ENCODE measurements around the gene GNG13. TPM values are rescaled to one million over a fixed set of nuclear protein-coding genes. Genes with fewer than 3 reads are reported as not detected.

Gene GNG13
- total RNA-seq, 1 donor from 2014 or later = not detected

- H3K9ac ChIP-seq (ENCODE audit: low read length) = no peak overlapping the region
- no peaks in the 10 kb centered on the region for H3K4me1 ChIP-seq (ENCODE audit: insufficient read depth, low read length)
- H3K79me2 ChIP-seq (ENCODE audit: insufficient read depth, low read length) = no peaks in the 10 kb centered on the region
- no peak overlapping the region for H3K27ac ChIP-seq (ENCODE audit: low read depth, low read length)
- Mint-ChIP-seq H3K9me3 (ENCODE audit: unreplicated experiment) (peaks cover 22% of the 10 kb centered on the region), H3K27me3 (ENCODE audit: low read depth, unreplicated experiment) (peaks cover 26% of the 10 kb centered on the region), H3K27ac (ENCODE audit: unreplicated experiment) (no peak overlapping the region), H3K4me3 (ENCODE audit: unreplicated experiment) (no peak overlapping the region), H3K4me1 (ENCODE audit: low read depth, unreplicated experiment) (no peaks in the 10 kb centered on the region), H3K36me3 (ENCODE audit: low read depth, unreplicated experiment) (peaks cover 3% of the 10 kb centered on the region)
- no peak overlapping the region for H3K4me2 ChIP-seq (ENCODE audit: low read length)
- H3K36me3 ChIP-seq (ENCODE audit: insufficient read depth, low read length) = no peaks in the 10 kb centered on the region
- H3K9me3 ChIP-seq (ENCODE audit: insufficient read depth, low read depth, low read length) = peaks cover 7% of the 10 kb centered on the region
- no peak overlapping the region for H2AFZ ChIP-seq (ENCODE audit: low read depth, low read length)
- DNase-seq (ENCODE audit: low read depth) = no peak
- H3K27me3 ChIP-seq (ENCODE audit: insufficient read depth, low read length) = no peaks in the 10 kb centered on the region
- TF ChIP-seq CTCF (IDR thresholded peaks at IDR 0.05; ENCODE audit: insufficient read depth, low read depth, low read length) (no peak), EZH2 (IDR thresholded peaks at IDR 0.05; ENCODE audit: insufficient read depth, low read length) (no peak)
- H4K20me1 ChIP-seq (ENCODE audit: insufficient read depth, low read length) = no peaks in the 10 kb centered on the region
- FAIRE-seq = no peak
- no peak overlapping the region for H3K4me3 ChIP-seq (ENCODE audit: insufficient read depth, low read depth, low read length)
Measured at GRCh38 chr16:832652-833336, 32.3 kb upstream of the GNG13 start.

- Mint-ChIP-seq H3K9me3 (ENCODE audit: unreplicated experiment) (peaks cover 18% of the 10 kb centered on the region), H3K4me1 (ENCODE audit: low read depth, unreplicated experiment) (no peaks in the 10 kb centered on the region), H3K27ac (ENCODE audit: unreplicated experiment) (no peak overlapping the region), H3K27me3 (ENCODE audit: low read depth, unreplicated experiment) (peaks cover 26% of the 10 kb centered on the region), H3K4me3 (ENCODE audit: unreplicated experiment) (no peak overlapping the region), H3K36me3 (ENCODE audit: low read depth, unreplicated experiment) (peaks cover 3% of the 10 kb centered on the region)
- TF ChIP-seq CTCF (IDR thresholded peaks at IDR 0.05; ENCODE audit: insufficient read depth, low read depth, low read length) (no peak), EZH2 (IDR thresholded peaks at IDR 0.05; ENCODE audit: insufficient read depth, low read length) (no peak)
- Histone ChIP-seq H3K4me3 (ENCODE audit: insufficient read depth, low read depth, low read length) (no peak overlapping the region), H3K9me3 (ENCODE audit: insufficient read depth, low read depth, low read length) (peaks cover 7% of the 10 kb centered on the region), H3K27me3 (ENCODE audit: insufficient read depth, low read length) (no peaks in the 10 kb centered on the region), H2AFZ (ENCODE audit: low read depth, low read length) (no peak overlapping the region), H3K9ac (ENCODE audit: low read length) (no peak overlapping the region), H3K79me2 (ENCODE audit: insufficient read depth, low read length) (no peaks in the 10 kb centered on the region), H3K27ac (ENCODE audit: low read depth, low read length) (no peak overlapping the region), H4K20me1 (ENCODE audit: insufficient read depth, low read length) (no peaks in the 10 kb centered on the region), H3K36me3 (ENCODE audit: insufficient read depth, low read length) (no peaks in the 10 kb centered on the region), H3K4me2 (ENCODE audit: low read length) (no peak overlapping the region), H3K4me1 (ENCODE audit: insufficient read depth, low read length) (no peaks in the 10 kb centered on the region)
- FAIRE-seq (no peak), DNase-seq (ENCODE audit: low read depth) (no peak)
Measured at GRCh38 chr16:831571-832413, 31.3 kb upstream of the GNG13 start.

Data from astrocyte (in vitro differentiated cells and primary cell).